ENCODE data around the gene KRTAP4-11.
"Not testable (repeated sequence)": the region's sequence is repeated elsewhere in the genome, so short reads cannot be mapped to it uniquely, and the experiment has no call there.

- not testable (repeated sequence) for TF ChIP-seq CTCF (conservative IDR thresholded peaks at IDR 0.05; ENCODE audit: low read depth, low read length); EZH2 (IDR thresholded peaks at IDR 0.05; ENCODE audit: borderline replicate concordance, low read depth, low read length, poor library complexity, severe bottlenecking)
These were observed at the start of gene KRTAP4-11 for GRCh38 chr17:41117846-41118386.
